HepG2 (cell line): ENCODE data around the gene FAM163A. TPM values are rescaled to one million over a fixed set of nuclear protein-coding genes. Genes with fewer than 3 reads are reported as not detected.

Experiments used
- ATAC-seq: fragments of 200-7000 bp; cut with Tn5 transposase; 3 replicates; pipeline ENCODE4 v1.9.1; 2020; ENCODE audit warnings: mild to moderate bottlenecking, moderate library complexity
- BruUV-seq: library from RNA; stranded (reverse); fragments of 400-500 nt; replicated peaks from 2 replicates; lab custom pipeline; 2021; lab: Mats Ljungman, UMichigan
- CTCF ChIA-PET: fragments of 300-600 bp; formaldehyde crosslinking; extraction: SDS; loops from one replicate; lab custom pipeline; 2021; ENCODE audit warnings: low total read pairs, inconsistent platforms, low intra/inter-chr PET ratio; lab: Yijun Ruan, JAX
- POLR2A ChIA-PET: fragments of 350-600 bp; sonication (Branson Sonifier 250); formaldehyde crosslinking; loops from one replicate; lab custom pipeline; 2020; ENCODE audit warnings: antibody characterized with exemption, inconsistent platforms; lab: Yijun Ruan, JAX
- DNase-seq: peaks from one replicate; pipeline ENCODE4 v3.0.0-alpha.2; 2015; ENCODE audit warnings: low spot score
- FAIRE-seq: peaks from 3 replicates; lab custom pipeline; 2011; peaks lifted over from hg19 to GRCh38; lab: Jason Lieb, UNC
- H2AFZ ChIP-seq: one replicate; pipeline ENCODE4 v1.6.1; 2011; ENCODE audit warnings: low read length, inconsistent platforms
- H3K27ac ChIP-seq: fragments of 300-600 bp; 3 replicates; pipeline ENCODE4 v1.8.0; 2011; ENCODE audit warnings: mixed run types, mild to moderate bottlenecking, mixed read lengths, low read length, inconsistent platforms; ENCODE audit not compliant: insufficient read depth; ENCODE audit errors: extremely low read length
- H3K27me3 ChIP-seq, 2 experiments: fragments of 200-600 bp in 1 of 2; 2 replicates in 1 of 2; 3 replicates in 1 of 2; pipeline versions ENCODE4 v1.6.0 to v1.8.0; 2011; ENCODE audit warnings: low read length in 2 of 2, mild to moderate bottlenecking in 2 of 2, moderate library complexity in 2 of 2, inconsistent platforms in 1 of 2; ENCODE audit not compliant: insufficient read depth in 2 of 2, control insufficient read depth in 1 of 2
- H3K36me3 ChIP-seq, 2 experiments: fragments of 200-600 bp in 1 of 2; replicated peaks in 1 of 2; 2 replicates in 1 of 2; 3 replicates in 1 of 2; pipeline versions ENCODE4 v1.5.1 to v1.8.0; 2011; ENCODE audit warnings: low read length in 2 of 2, inconsistent platforms in 1 of 2; ENCODE audit not compliant: insufficient read depth in 2 of 2, control insufficient read depth in 1 of 2
- H3K4me1 ChIP-seq: 2 replicates; pipeline ENCODE4 v1.5.1; 2012; ENCODE audit warnings: low read length, inconsistent platforms; ENCODE audit not compliant: insufficient read depth
- H3K4me2 ChIP-seq: 2 replicates; pipeline ENCODE4 v1.6.0; 2011; ENCODE audit warnings: low read depth, low read length, inconsistent platforms
- H3K4me3 ChIP-seq, 3 experiments: fragments of 200-600 bp in 1 of 3; sonication (generic), shearing (Covaris generic) in 1 of 3; replicated peaks in 1 of 3; 2 replicates each; pipeline ENCODE4 v1.5.1; 2011 to 2016; ENCODE audit warnings: low read length in 3 of 3, inconsistent platforms in 2 of 3, low read depth in 2 of 3, mild to moderate bottlenecking in 2 of 3, control low read depth in 1 of 3, mixed read lengths in 1 of 3; ENCODE audit not compliant: insufficient read depth in 1 of 3
- H3K79me2 ChIP-seq: one replicate; pipeline ENCODE4 v1.6.1; 2011; ENCODE audit warnings: low read length, inconsistent platforms; ENCODE audit not compliant: insufficient read depth
- H3K9ac ChIP-seq: 2 replicates; pipeline ENCODE4 v1.6.0; 2011; ENCODE audit warnings: mild to moderate bottlenecking, low read depth, low read length, inconsistent platforms; ENCODE audit not compliant: insufficient read depth
- H3K9me3 ChIP-seq: 2 replicates; pipeline ENCODE4 v1.5.1; 2012; ENCODE audit warnings: mild to moderate bottlenecking, low read length
- H4K20me1 ChIP-seq: 2 replicates; pipeline ENCODE4 v1.6.0; 2011; ENCODE audit warnings: inconsistent platforms, mild to moderate bottlenecking, low read length, moderate library complexity; ENCODE audit not compliant: insufficient read depth
- MAFF ChIP-seq: IDR thresholded peaks from 2 replicates; pipeline ENCODE4 v1.6.1; 2011; ENCODE audit warnings: low read depth, low read length, improper control_type of control experiment
- NFKB2 ChIP-seq: sonication (generic); formaldehyde crosslinking; IDR thresholded peaks from 2 replicates; pipeline ENCODE4 v1.4.0; 2020; ENCODE audit warnings: missing genetic modification reagents, borderline replicate concordance
- PHF20 ChIP-seq: sonication (generic); formaldehyde crosslinking; IDR thresholded peaks from 2 replicates; pipeline ENCODE4 v1.5.0; 2020; ENCODE audit warnings: mild to moderate bottlenecking, missing genetic modification reagents
- RERE ChIP-seq: IDR thresholded peaks from 2 replicates; pipeline ENCODE4 v1.6.1; 2016; ENCODE audit warnings: low read depth, missing genetic modification reagents, missing compliant biosample characterization
- SOX5 ChIP-seq: IDR thresholded peaks from 2 replicates; pipeline ENCODE4 v1.6.1; 2016; ENCODE audit warnings: borderline replicate concordance
- ZNF33A ChIP-seq: sonication (generic); formaldehyde crosslinking; IDR thresholded peaks from 2 replicates; pipeline ENCODE4 v1.5.1; 2020; ENCODE audit warnings: missing genetic modification reagents, mild to moderate bottlenecking, moderate library complexity, borderline replicate concordance
- ZNF430 ChIP-seq: sonication (generic); formaldehyde crosslinking; IDR thresholded peaks from 2 replicates; pipeline ENCODE4 v1.9.0; 2021; ENCODE audit warnings: mild to moderate bottlenecking, missing genetic modification reagents
- ZNF431 ChIP-seq: sonication (generic); formaldehyde crosslinking; IDR thresholded peaks from 2 replicates; pipeline ENCODE4 v1.9.0; 2022; ENCODE audit warnings: missing genetic modification reagents, low read depth, mild to moderate bottlenecking, borderline replicate concordance
- ZNF460 ChIP-seq: sonication (generic); formaldehyde crosslinking; IDR thresholded peaks from 2 replicates; pipeline ENCODE4 v1.5.1; 2020; ENCODE audit warnings: missing genetic modification reagents, mild to moderate bottlenecking, borderline replicate concordance
- ZNF503 ChIP-seq: sonication (generic); formaldehyde crosslinking; IDR thresholded peaks from 2 replicates; pipeline ENCODE4 v1.4.0; 2020; ENCODE audit warnings: missing genetic modification reagents
- ZSCAN22 ChIP-seq: sonication (generic); formaldehyde crosslinking; IDR thresholded peaks from 2 replicates; pipeline ENCODE4 v1.4.0; 2020; ENCODE audit warnings: mild to moderate bottlenecking, missing genetic modification reagents
- WGBS: methylation state at CpG from one replicate; pipeline ENCODE4 v1.1.6; 2017; ENCODE audit warnings: low lambda C conversion rate; 5-methylcytosine and 5-hydroxymethylcytosine counted together
- in situ Hi-C: cut with HindIII; loops from 2 replicates; pipeline ENCODE4 v1.10.0; 2017; ENCODE audit warnings: low pct_unique_long_range_greater_than_20kb; ENCODE audit not compliant: extremely low pct_ligation_motif_present
- intact Hi-C: fragments of 100-400 bp; cut with micrococcal nuclease; formaldehyde crosslinking; loops from one replicate; pipeline ENCODE4 v1.10.0; 2022; ENCODE audit not compliant: unreplicated experiment
- polyA plus RNA-seq, 8 experiments: library from polyadenylated mRNA; depleted of rRNA in 3 of 8; stranded (reverse) in 7 of 8; unstranded in 1 of 8; fragments of >200 nt; fragmentation: Illumina TruSeq in 4 of 8; extraction: Trizol in 4 of 8; gene quantifications; 2 replicates each; pipeline versions ENCODE4 v1.2.1 to v1.2.3, GENCODE V29; 2011 to 2016; ENCODE audit warnings: low read depth in 4 of 8, missing spikeins in 1 of 8, mixed read lengths in 1 of 8; ENCODE audit not compliant: insufficient read depth in 1 of 8
- total RNA-seq, 5 experiments: library from RNA; depleted of rRNA; stranded (reverse); fragments of >200 nt; fragmentation: Illumina TruSeq; extraction: Trizol; gene quantifications; 2 replicates each; pipeline ENCODE4 v1.2.3, GENCODE V29; 2016; ENCODE audit warnings: low read depth in 1 of 5

The FAM163A gene
- total and polyA plus RNA-seq, 2 of the 13 experiments (the other 11 are each of a cell fraction or from before 2014, with no cell fraction given), result not detected

- Histone ChIP-seq H3K4me3 (peak overlapping the region in 2 of 3 experiments; percentile 10 to 29; a peak in 4 of 6 replicates), H3K27me3 (peaks cover 0 to 12% of the 10 kb centered on the region in 2 experiments; a peak in 1 of 5 replicates), H4K20me1 (no peaks in the 10 kb centered on the region)
- WGBS, result 19% methylated on average over 8 of the region's 8 CpGs
- no peak for TF ChIP-seq ZNF431 (CRISPR knock-in tag)
- no peak for TF ChIP-seq ZNF430 (CRISPR knock-in tag)
- TF ChIP-seq MAFF, result no peak
- no peak for TF ChIP-seq RERE
- no peak for TF ChIP-seq ZNF460
- TF ChIP-seq PHF20 (CRISPR knock-in tag), result no peak
- no peak for TF ChIP-seq ZNF33A (CRISPR knock-in tag)
- no peak for TF ChIP-seq ZNF503
- TF ChIP-seq ZSCAN22 (CRISPR knock-in tag), result no peak
- no peak for TF ChIP-seq SOX5
- TF ChIP-seq NFKB2, result no peak
- TF ChIP-seq, all 625 proteins: peak for 0
- FAIRE-seq (no peak), DNase-seq (no peak), ATAC-seq (peak; percentile 56)
- no peaks in the 10 kb centered on the region for H3K9me3 ChIP-seq
- in situ Hi-C loops (no loop called here), intact Hi-C loops (no loop called here)
- no peaks in the 10 kb centered on the region for H3K36me3 ChIP-seq
- no peaks in the 10 kb centered on the region for H3K4me1 ChIP-seq
- H3K4me2 ChIP-seq, result peak overlapping the region; percentile 59
- H2AFZ ChIP-seq, result peak overlapping the region; percentile 83
- H3K9ac ChIP-seq, result no peak overlapping the region
- H3K27ac ChIP-seq, result no peak overlapping the region
- CTCF ChIA-PET, result no interaction called here
- POLR2A ChIA-PET, result no interaction called here
- no peaks in the 10 kb centered on the region for H3K79me2 ChIP-seq
- no TSS peak for BruUV-seq
Observed at GRCh38 chr1:179774566-179774965, 31.5 kb downstream of the FAM163A start.
